Left ventricle myocardium inferior (tissue), 1 donor: ENCODE data around the gene TCL1A. TPM values are rescaled to one million over a fixed set of nuclear protein-coding genes. Genes with fewer than 3 reads are reported as not detected.

Experiments
- DNase-seq: peaks from one replicate; pipeline ENCODE4 v3.0.0-alpha.2; 2020
- H3K27ac ChIP-seq: fragments of 200-600 bp; replicated peaks from 2 replicates; pipeline ENCODE4 v1.8.0; 2021
- H3K27me3 ChIP-seq: fragments of 200-600 bp; 2 replicates; pipeline ENCODE4 v1.8.0; 2021; ENCODE audit warnings: low read depth
- H3K36me3 ChIP-seq: fragments of 200-600 bp; 2 replicates; pipeline ENCODE4 v1.8.0; 2021
- H3K4me1 ChIP-seq: fragments of 200-600 bp; 2 replicates; pipeline ENCODE4 v1.8.0; 2021
- H3K4me3 ChIP-seq: fragments of 200-600 bp; 2 replicates; pipeline ENCODE4 v1.8.0; 2021; ENCODE audit warnings: mild to moderate bottlenecking, moderate library complexity
- H3K9me3 ChIP-seq: fragments of 200-600 bp; replicated peaks from 2 replicates; pipeline ENCODE4 v1.8.0; 2021
- intact Hi-C: fragments of 100-400 bp; cut with micrococcal nuclease; formaldehyde crosslinking; loops from one replicate; pipeline ENCODE4 v1.11.0; 2022
- total RNA-seq: library from RNA; stranded (reverse); fragmentation: NEBNext Ultra II Directional; extraction: Animal tissue kit (Norgen Biotek cat#: 25700); gene quantifications from one replicate; pipeline ENCODE4 v1.2.1, GENCODE V29; 2021
- TF ChIP-seq, protein P1 (sequence below): fragments of 200-600 bp; IDR thresholded peaks from 2 replicates; pipeline ENCODE4 v1.8.0; 2021; ENCODE audit warnings: antibody characterized with exemption, mild to moderate bottlenecking, borderline replicate concordance
- donor health status: DM: no; HTN: yes; CAD: no; lungs with severe emphysema.

TCL1A gene
- total RNA-seq, 1 donor from 2014 or later, result not detected

GRCh38 chr14:95712398-95712797 is 1.5 kb downstream of the TCL1A start:
- Histone ChIP-seq H3K27me3 (peaks cover 86% of the 10 kb centered on the region), H3K27ac (no peak overlapping the region), H3K9me3 (no peaks in the 10 kb centered on the region), H3K4me3 (no peak overlapping the region), H3K4me1 (no peaks in the 10 kb centered on the region), H3K36me3 (no peaks in the 10 kb centered on the region)
- TF ChIP-seq, protein P1, sequence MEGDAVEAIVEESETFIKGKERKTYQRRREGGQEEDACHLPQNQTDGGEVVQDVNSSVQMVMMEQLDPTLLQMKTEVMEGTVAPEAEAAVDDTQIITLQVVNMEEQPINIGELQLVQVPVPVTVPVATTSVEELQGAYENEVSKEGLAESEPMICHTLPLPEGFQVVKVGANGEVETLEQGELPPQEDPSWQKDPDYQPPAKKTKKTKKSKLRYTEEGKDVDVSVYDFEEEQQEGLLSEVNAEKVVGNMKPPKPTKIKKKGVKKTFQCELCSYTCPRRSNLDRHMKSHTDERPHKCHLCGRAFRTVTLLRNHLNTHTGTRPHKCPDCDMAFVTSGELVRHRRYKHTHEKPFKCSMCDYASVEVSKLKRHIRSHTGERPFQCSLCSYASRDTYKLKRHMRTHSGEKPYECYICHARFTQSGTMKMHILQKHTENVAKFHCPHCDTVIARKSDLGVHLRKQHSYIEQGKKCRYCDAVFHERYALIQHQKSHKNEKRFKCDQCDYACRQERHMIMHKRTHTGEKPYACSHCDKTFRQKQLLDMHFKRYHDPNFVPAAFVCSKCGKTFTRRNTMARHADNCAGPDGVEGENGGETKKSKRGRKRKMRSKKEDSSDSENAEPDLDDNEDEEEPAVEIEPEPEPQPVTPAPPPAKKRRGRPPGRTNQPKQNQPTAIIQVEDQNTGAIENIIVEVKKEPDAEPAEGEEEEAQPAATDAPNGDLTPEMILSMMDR, result no peak
- no peak for DNase-seq
- intact Hi-C loops, result no loop called here

DNA sequence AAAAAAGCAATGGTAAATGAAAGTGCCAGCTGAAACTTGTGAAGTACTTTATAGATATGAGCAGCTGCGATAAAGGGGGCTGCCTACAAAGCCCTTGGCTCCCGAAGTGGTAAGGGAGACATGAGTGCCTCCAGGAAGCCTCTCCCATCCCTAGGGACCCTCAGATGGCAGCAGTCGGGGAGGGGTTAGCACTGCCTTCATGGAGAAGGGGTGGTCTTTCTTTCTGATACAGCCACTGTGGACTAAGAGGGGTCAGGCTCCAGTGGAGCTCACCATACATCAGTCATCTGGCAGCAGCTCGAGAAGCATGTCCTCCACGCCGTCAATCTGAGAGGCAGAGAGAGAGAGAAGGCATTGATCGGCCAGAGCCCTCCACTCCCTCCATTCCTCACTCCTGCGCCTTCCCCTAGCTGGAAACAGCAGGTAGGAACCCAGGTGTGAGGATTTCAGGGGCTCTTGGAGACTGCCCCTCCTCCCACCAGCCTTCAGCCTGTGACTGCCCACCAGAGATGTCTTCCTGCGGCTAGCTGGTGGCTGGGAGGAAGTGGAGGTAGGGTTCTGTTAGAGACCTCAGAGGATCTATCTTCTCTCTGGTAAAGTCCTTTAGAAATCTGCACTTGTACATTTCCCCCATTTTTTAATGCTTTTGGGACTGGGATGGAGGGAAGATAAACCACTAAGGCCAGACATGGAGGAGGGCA is 2.3 kb downstream of the TCL1A start:
- Histone ChIP-seq H3K27me3 (peaks cover 86% of the 10 kb centered on the region), H3K36me3 (no peaks in the 10 kb centered on the region), H3K4me3 (no peak overlapping the region), H3K9me3 (no peaks in the 10 kb centered on the region), H3K4me1 (no peaks in the 10 kb centered on the region), H3K27ac (no peak overlapping the region)
- TF ChIP-seq, protein P1, result no peak
- DNase-seq, result no peak
- intact Hi-C loops, result no loop called here

DNA sequence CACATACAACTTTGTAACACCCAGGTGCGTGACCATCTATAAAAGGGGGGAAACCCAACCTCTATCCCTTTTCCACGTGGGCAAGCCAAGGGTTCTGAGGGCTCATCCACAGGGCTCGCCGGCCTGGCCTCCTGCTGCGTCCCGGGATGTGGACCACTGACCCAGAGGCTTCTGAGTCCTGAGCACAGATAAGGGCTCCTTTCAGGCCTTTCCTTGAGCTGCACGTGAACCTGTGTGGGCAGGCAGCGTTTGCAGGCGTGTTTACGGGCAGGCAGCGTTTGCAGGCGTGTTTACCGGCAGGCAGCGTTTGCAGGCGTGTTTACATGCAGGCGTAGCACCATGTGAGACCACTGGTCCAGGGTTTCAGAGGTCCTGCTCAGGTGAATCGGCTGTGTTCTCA is 3.8 kb downstream of the TCL1A start:
- H3K27me3 ChIP-seq, result peaks cover 85% of the 10 kb centered on the region
- no peak overlapping the region for H3K27ac ChIP-seq
- H3K9me3 ChIP-seq, result no peaks in the 10 kb centered on the region
- DNase-seq, result no peak
- H3K4me1 ChIP-seq, result no peaks in the 10 kb centered on the region
- H3K36me3 ChIP-seq, result no peaks in the 10 kb centered on the region
- TF ChIP-seq, protein P1, result no peak
- no peak overlapping the region for H3K4me3 ChIP-seq
- intact Hi-C loops, result no loop called here

DNA sequence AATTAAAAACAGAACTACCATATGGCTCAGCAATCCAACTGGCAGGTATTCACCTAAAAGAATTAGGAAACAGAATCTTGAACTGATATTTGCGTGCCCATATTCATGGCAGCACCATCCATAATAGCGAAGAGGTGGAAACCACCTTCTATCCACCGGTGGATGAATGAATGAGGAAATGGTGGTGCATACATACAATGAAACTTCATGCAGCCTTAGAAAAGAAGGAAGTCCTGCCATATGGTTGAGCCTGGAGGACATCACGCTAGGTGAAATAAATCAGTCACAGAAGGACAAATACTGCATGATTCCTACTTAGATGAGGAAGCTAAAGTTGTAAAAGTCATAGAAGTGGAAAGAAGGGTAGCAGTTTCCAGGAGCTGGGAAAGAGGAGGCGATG is 6.6 kb downstream of the TCL1A start:
- DNase-seq, result no peak
- Histone ChIP-seq H3K4me1 (no peaks in the 10 kb centered on the region), H3K9me3 (no peaks in the 10 kb centered on the region), H3K27ac (no peak overlapping the region), H3K4me3 (no peak overlapping the region), H3K27me3 (peaks cover 88% of the 10 kb centered on the region), H3K36me3 (no peaks in the 10 kb centered on the region)
- intact Hi-C loops, result no loop called here
- TF ChIP-seq, protein P1, result no peak

GRCh38 chr14:95705518-95705917 is 8.4 kb downstream of the TCL1A start:
- no peak for DNase-seq
- no peaks in the 10 kb centered on the region for H3K36me3 ChIP-seq
- no peak overlapping the region for H3K27ac ChIP-seq
- TF ChIP-seq, protein P1, result no peak
- intact Hi-C loops, result no loop called here
- H3K27me3 ChIP-seq, result peaks cover 92% of the 10 kb centered on the region
- H3K4me3 ChIP-seq, result no peak overlapping the region
- no peaks in the 10 kb centered on the region for H3K4me1 ChIP-seq
- H3K9me3 ChIP-seq, result no peaks in the 10 kb centered on the region
